Activated naive CD8-positive, alpha-beta T cell treated with anti-CD3 and anti-CD28 coated beads, Interleukin-2, amount 50 U/mL, for 24 hours (primary cell): ENCODE measurements around the gene ACTN1.
A peak's percentile ranks its signal among the peaks of the same experiment; 100 is the strongest.

Experiments used
- ATAC-seq: fragments of 150-1000 bp; cut with Tn5 transposase; one replicate; pipeline ENCODE4 v1.10.0; 2021
- DNase-seq: peaks from one replicate; pipeline ENCODE4 v3.0.0; 2021
- H3K27ac Mint-ChIP-seq: one replicate; pipeline ENCODE4 v1.8.0; 2021; ENCODE audit warnings: mild to moderate bottlenecking, mixed read lengths
- H3K27me3 Mint-ChIP-seq: one replicate; pipeline ENCODE4 v1.8.0; 2021; ENCODE audit warnings: mixed read lengths
- H3K36me3 Mint-ChIP-seq: one replicate; pipeline ENCODE4 v1.8.0; 2021; ENCODE audit warnings: low read depth, mixed read lengths
- H3K4me1 Mint-ChIP-seq: one replicate; pipeline ENCODE4 v1.8.0; 2021; ENCODE audit warnings: mixed read lengths
- H3K4me3 Mint-ChIP-seq: one replicate; pipeline ENCODE4 v1.8.0; 2021; ENCODE audit warnings: mild to moderate bottlenecking, moderate library complexity, mixed read lengths
- H3K9me3 Mint-ChIP-seq: one replicate; pipeline ENCODE4 v1.8.0; 2021; ENCODE audit warnings: mixed read lengths

Gene ACTN1

GRCh38 chr14:68943107-68943506 lies 36.0 kb downstream of the ACTN1 start:
- Mint-ChIP-seq H3K36me3 (no peaks in the 10 kb centered on the region), H3K4me1 (peaks cover 69% of the 10 kb centered on the region), H3K9me3 (no peaks in the 10 kb centered on the region), H3K27me3 (no peaks in the 10 kb centered on the region), H3K27ac (no peak overlapping the region), H3K4me3 (no peak overlapping the region)
- ATAC-seq (no peak), DNase-seq (no peak)

DNA sequence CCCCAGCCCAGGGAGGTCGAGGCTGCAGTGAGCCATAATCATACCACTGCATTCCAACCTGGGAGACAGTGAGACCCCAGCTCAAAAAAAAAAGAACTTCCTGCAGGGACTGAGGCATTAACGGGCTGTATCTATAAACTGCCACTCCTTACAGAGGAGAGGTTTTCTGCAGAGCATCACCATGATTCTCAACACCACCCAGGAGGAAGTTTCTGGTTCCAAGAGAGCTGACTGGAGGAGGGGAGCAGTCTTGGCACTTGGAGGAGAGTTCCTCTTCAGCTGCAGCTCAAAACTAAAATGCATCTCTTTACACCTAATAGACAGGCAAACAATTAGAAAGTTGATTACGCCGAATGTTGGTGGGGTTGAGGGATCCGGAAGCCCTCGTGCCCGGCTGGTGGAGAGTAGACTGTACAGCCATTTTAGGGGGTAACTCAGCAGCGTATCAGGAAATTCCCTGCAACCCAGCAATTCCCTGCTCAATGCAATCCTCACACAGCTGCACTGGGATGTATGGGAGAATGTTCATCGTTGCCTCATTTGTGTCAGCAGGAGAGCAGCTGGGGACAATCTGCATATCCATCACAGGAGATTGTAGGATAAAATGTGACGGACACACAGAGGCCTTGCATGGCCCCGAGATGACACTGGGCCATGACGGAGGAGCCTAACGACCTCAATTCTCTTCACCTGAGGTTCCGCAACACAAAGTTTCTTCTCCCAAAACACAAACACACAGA lies 36.6 kb downstream of the ACTN1 start:
- Mint-ChIP-seq H3K27ac (peak overlapping the region; percentile 21), H3K36me3 (no peaks in the 10 kb centered on the region), H3K9me3 (no peaks in the 10 kb centered on the region), H3K27me3 (no peaks in the 10 kb centered on the region), H3K4me3 (no peak overlapping the region), H3K4me1 (peaks cover 68% of the 10 kb centered on the region)
- ATAC-seq (no peak), DNase-seq (no peak)

DNA sequence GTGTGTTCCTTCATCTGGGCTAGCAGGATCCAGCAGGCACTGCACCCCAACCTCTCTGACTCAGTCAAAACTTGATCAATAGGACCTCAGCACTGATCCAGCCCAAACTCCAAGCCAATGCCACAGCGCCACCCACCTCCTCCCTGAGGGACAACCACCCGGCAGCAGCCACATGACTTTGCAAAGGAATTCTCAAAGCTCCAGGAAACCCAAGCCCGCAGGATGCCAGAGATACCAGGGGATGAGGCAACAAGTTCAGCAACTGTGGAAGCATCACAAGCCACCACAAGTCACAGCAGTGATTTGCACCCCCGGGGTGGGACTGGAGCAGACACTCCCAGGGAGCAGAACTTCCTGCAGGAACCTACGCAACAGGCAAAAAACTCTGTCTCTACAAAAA lies 37.3 kb downstream of the ACTN1 start:
- H3K9me3 Mint-ChIP-seq = no peaks in the 10 kb centered on the region
- H3K4me3 Mint-ChIP-seq = no peak overlapping the region
- H3K4me1 Mint-ChIP-seq = peaks cover 65% of the 10 kb centered on the region
- H3K27me3 Mint-ChIP-seq = no peaks in the 10 kb centered on the region
- no peak for ATAC-seq
- H3K27ac Mint-ChIP-seq = no peak overlapping the region
- no peak for DNase-seq
- no peaks in the 10 kb centered on the region for H3K36me3 Mint-ChIP-seq

DNA sequence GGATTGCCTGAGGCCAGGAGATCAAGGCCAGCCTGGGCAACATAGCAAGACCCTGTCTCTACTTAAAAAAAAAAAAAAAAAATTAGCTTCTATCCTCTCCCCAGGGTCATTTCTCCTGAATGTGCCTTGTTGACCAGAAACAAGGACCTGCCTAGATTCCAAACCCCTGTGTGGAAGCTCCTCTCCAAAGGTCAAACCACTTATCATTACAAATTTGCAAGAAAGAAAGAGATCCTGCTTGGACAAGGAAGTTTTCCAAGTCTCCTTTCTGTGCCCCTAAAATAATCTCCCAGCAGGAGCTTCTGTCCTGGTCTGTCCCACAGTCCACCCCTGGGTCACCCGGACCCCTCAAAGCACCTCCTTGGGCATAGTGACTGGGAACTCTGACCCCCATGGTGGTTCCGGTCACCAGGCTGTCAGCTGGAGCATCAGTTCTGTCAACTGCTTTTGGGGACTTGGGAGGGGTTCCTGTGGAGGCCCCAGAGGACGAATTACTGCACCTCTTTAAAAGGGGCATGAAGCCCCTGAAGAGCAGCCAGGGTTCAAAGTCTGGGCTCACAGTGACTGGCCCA lies 38.4 kb downstream of the ACTN1 start:
- H3K4me3 Mint-ChIP-seq = no peak overlapping the region
- H3K9me3 Mint-ChIP-seq = no peaks in the 10 kb centered on the region
- no peaks in the 10 kb centered on the region for H3K27me3 Mint-ChIP-seq
- DNase-seq (no peak), ATAC-seq (no peak)
- H3K27ac Mint-ChIP-seq = peak overlapping the region; percentile 29
- H3K36me3 Mint-ChIP-seq = no peaks in the 10 kb centered on the region
- peaks cover 63% of the 10 kb centered on the region for H3K4me1 Mint-ChIP-seq

DNA sequence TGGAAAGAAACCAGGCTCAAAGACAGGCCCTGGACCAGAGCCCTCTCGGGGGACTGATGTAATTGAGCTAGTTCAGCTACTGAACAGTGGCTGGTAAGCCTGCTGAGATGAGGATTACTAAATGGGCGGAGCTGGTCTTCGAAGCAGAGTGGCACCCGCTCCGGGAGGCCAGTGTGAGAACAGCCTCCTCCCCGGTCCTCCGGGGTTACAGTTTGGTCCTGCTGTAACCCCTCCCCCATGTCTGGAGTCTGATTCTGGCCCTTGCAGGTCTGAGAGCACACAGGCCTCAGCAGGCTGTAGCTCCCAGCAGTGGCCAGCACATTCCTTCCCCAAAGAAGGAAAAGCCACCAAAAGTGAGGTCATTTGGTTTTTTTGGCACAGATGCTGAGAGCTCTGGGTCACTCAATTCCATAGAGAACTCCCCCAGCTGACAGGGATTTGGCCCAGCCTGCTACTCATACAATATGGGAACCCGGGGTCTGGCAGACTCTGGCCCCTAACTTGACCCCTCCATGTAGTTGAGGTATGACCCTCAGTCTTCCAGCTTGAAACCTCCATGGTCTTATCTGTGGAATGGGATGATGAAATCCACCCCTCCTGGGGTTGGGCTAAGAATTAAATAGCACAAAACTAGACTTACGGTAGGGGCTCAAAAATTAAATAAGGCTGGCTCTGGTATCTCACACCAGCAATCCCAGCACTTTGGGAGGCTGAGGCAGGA lies 39.0 kb downstream of the ACTN1 start:
- DNase-seq (no peak), ATAC-seq (peak; percentile 29)
- Mint-ChIP-seq H3K9me3 (no peaks in the 10 kb centered on the region), H3K4me1 (peaks cover 61% of the 10 kb centered on the region), H3K27ac (peak overlapping the region; percentile 57), H3K36me3 (no peaks in the 10 kb centered on the region), H3K4me3 (no peak overlapping the region), H3K27me3 (no peaks in the 10 kb centered on the region)

DNA sequence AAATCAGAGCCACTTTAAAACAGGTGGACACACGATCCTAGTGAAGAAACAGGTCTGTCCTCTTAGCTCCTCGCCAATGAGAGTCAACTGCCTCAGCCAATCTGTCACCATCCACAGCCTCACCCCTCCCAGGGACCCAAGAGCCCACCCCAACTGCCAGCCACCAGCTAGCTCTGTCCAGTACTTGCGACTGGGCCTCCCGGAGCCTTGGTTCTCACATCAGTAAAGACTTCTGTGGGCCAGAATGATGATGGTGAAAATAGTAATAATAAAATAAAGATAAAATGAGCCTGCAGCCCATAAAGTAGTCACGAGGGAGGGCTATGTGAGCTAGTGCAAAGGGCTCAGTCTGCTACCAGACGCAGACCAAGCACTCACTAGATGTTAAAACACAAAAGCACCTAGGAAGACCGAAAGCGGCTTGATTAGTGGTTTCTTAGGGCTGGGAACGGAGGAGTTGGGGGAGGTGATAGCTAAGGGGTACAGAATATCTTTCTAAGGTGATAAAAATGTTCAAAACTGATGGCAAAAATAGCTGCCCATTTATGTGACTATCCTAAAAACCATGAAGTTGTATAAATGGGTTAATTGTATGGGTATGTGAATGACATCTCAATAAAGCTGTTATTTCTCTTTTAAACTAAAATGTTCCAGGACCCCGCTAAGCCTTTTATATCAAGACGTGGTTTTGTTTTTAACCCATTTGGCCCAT lies 39.8 kb downstream of the ACTN1 start:
- DNase-seq = no peak
- Mint-ChIP-seq H3K4me3 (no peak overlapping the region), H3K27me3 (no peaks in the 10 kb centered on the region), H3K36me3 (no peaks in the 10 kb centered on the region), H3K4me1 (peaks cover 63% of the 10 kb centered on the region), H3K9me3 (no peaks in the 10 kb centered on the region), H3K27ac (peak overlapping the region; percentile 57)
- ATAC-seq = no peak

GRCh38 chr14:68938271-68939150 lies 40.6 kb downstream of the ACTN1 start:
- no peak for ATAC-seq
- H3K4me3 Mint-ChIP-seq = no peak overlapping the region
- H3K27me3 Mint-ChIP-seq = no peaks in the 10 kb centered on the region
- H3K36me3 Mint-ChIP-seq = no peaks in the 10 kb centered on the region
- DNase-seq = no peak
- H3K27ac Mint-ChIP-seq = peak overlapping the region; percentile 61
- H3K4me1 Mint-ChIP-seq = peaks cover 71% of the 10 kb centered on the region
- no peaks in the 10 kb centered on the region for H3K9me3 Mint-ChIP-seq

DNA sequence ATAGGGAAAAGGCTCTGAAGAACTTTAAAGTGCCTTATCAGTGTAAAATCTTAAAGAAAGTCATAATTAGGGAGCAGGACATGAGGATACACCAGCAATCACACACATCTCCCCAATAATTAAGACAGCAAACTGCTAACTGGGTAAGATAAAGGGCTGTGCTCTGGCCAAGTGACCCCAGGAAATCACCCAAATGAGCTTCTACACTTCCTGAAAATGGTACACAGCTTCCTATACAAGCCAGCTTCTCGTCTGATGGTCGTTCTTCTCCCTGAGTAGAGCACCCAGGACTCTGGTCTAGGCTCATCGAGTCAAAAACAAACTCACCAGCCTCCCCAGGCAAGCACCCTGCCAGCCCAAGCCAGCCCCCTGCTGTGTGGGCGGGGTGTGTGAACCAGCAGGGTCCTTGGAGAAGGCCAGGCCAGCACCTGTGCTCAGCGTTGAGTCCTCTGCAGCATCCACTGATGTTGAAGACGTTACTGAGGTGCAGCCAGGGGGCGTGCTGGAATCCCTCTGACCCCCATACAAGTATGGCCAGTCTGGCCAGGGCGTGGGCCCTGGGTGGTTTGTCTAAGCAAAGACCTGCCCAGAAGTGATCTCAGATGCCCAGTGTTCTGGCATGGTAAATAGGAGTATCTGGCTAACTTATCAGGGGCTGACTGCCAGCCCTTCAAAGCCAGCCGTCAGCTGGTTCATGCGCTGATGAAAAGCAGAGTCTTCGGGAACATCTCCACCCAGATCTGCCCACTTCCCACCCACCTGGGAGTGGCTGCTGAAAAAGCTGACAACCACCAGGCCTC lies 41.4 kb downstream of the ACTN1 start:
- H3K36me3 Mint-ChIP-seq = no peaks in the 10 kb centered on the region
- no peaks in the 10 kb centered on the region for H3K9me3 Mint-ChIP-seq
- H3K27ac Mint-ChIP-seq = peak overlapping the region; percentile 7
- no peak overlapping the region for H3K4me3 Mint-ChIP-seq
- peak; percentile 36 for DNase-seq
- no peaks in the 10 kb centered on the region for H3K27me3 Mint-ChIP-seq
- peaks cover 73% of the 10 kb centered on the region for H3K4me1 Mint-ChIP-seq
- ATAC-seq = peak; percentile 53

DNA sequence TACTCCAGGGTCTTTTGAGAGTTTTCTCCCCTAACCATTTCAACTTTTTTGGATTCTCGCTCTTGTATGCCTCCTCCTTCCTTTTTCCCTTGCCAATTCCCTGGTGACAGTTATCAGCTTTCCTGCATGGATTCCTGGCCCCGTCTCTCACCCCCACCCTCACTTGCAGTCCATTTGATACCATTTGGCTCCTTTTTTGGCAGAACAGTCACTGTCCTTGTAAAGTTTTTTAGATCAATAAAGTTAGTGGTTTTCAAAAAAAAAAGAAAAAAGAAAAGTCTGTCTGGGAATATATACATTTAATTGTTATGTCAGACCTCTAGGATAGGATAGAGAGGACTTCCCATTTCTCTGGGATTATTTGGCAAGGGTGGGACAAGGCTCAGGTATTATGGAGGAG lies 42.1 kb downstream of the ACTN1 start:
- Mint-ChIP-seq H3K27me3 (no peaks in the 10 kb centered on the region), H3K9me3 (no peaks in the 10 kb centered on the region), H3K36me3 (peaks cover under 1% of the 10 kb centered on the region), H3K4me1 (peaks cover 73% of the 10 kb centered on the region), H3K27ac (no peak overlapping the region), H3K4me3 (no peak overlapping the region)
- ATAC-seq (no peak), DNase-seq (no peak)

GRCh38 chr14:68936476-68936875 lies 42.6 kb downstream of the ACTN1 start:
- H3K36me3 Mint-ChIP-seq = peaks cover 2% of the 10 kb centered on the region
- ATAC-seq (no peak), DNase-seq (no peak)
- peaks cover 78% of the 10 kb centered on the region for H3K4me1 Mint-ChIP-seq
- H3K9me3 Mint-ChIP-seq = no peaks in the 10 kb centered on the region
- no peak overlapping the region for H3K27ac Mint-ChIP-seq
- H3K27me3 Mint-ChIP-seq = no peaks in the 10 kb centered on the region
- H3K4me3 Mint-ChIP-seq = no peak overlapping the region

GRCh38 chr14:68935761-68936214 lies 43.3 kb downstream of the ACTN1 start:
- H3K4me3 Mint-ChIP-seq = no peak overlapping the region
- H3K27ac Mint-ChIP-seq = no peak overlapping the region
- DNase-seq (no peak), ATAC-seq (no peak)
- peaks cover 2% of the 10 kb centered on the region for H3K36me3 Mint-ChIP-seq
- no peaks in the 10 kb centered on the region for H3K9me3 Mint-ChIP-seq
- H3K27me3 Mint-ChIP-seq = no peaks in the 10 kb centered on the region
- H3K4me1 Mint-ChIP-seq = peaks cover 82% of the 10 kb centered on the region

GRCh38 chr14:68934066-68934465 lies 45.0 kb downstream of the ACTN1 start:
- Mint-ChIP-seq H3K9me3 (no peaks in the 10 kb centered on the region), H3K27ac (no peak overlapping the region), H3K4me1 (peaks cover 82% of the 10 kb centered on the region), H3K4me3 (no peak overlapping the region), H3K36me3 (peaks cover 2% of the 10 kb centered on the region), H3K27me3 (no peaks in the 10 kb centered on the region)
- DNase-seq (no peak), ATAC-seq (no peak)

- H3K9me3 Mint-ChIP-seq = no peaks in the 10 kb centered on the region
- H3K36me3 Mint-ChIP-seq = peaks cover 6% of the 10 kb centered on the region
- no peak overlapping the region for H3K27ac Mint-ChIP-seq
- no peak overlapping the region for H3K4me3 Mint-ChIP-seq
- no peak for ATAC-seq
- peaks cover 79% of the 10 kb centered on the region for H3K4me1 Mint-ChIP-seq
- DNase-seq = no peak
- H3K27me3 Mint-ChIP-seq = no peaks in the 10 kb centered on the region
These were observed 46.4 kb downstream of the ACTN1 start for GRCh38 chr14:68932686-68933085.
